Activated CD4-positive, CD25-positive, alpha-beta regulatory T cell treated with anti-CD3 and anti-CD28 coated beads, Interleukin-2, amount 50 U/mL, for 16 hours (primary cell): Measurements from ENCODE around the gene ARHGAP33.
"Not testable (repeated sequence)": the region's sequence is repeated elsewhere in the genome, so short reads cannot be mapped to it uniquely, and the experiment has no call there.

Experiments
- DNase-seq: peaks from one replicate; pipeline ENCODE4 v3.0.0-alpha.2; 2020; ENCODE audit warnings: low read depth, low spot score

ARHGAP33 gene

DNA sequence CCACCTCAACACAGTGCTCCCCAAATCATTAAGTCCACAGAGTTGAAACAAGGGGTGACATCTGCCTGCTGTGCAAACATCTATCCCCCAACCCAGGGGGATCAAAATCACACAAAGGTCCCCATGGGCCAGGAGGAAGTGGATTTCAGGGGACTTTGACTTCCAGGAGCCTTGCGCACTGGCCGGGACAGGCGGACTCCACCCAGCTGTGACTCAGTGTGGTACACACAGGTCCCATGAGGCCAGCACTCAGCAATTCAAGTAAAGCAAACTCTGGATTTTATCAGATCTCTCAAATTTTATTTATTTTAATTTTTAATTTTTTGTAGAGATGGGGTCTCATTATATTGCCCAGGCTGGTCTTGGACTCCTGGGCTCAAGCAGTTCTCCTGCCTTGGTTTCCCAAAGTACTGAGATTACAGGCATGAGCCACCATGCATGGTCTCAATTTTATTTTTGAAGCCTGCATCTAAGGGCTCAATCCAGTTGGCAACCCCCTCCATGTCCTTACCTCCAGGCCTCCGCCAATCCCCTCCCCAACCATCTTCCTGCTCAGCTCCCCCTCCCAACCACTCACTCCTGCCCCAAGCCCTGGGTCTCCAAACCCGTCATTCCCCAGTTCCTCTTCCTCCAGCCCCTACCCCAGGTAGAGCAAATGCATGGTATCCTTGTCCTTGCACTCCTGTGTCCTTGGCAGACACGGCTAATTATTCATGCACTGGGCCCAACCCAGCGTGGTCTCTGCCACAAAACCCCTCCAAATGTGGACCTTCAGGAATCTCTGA is 18.2 kb downstream of the ARHGAP33 start:
- no peak for DNase-seq

- DNase-seq, result not testable (repeated sequence)
Measured at GRCh38 chr19:35795564-35795963, 20.2 kb downstream of the ARHGAP33 start.

DNA sequence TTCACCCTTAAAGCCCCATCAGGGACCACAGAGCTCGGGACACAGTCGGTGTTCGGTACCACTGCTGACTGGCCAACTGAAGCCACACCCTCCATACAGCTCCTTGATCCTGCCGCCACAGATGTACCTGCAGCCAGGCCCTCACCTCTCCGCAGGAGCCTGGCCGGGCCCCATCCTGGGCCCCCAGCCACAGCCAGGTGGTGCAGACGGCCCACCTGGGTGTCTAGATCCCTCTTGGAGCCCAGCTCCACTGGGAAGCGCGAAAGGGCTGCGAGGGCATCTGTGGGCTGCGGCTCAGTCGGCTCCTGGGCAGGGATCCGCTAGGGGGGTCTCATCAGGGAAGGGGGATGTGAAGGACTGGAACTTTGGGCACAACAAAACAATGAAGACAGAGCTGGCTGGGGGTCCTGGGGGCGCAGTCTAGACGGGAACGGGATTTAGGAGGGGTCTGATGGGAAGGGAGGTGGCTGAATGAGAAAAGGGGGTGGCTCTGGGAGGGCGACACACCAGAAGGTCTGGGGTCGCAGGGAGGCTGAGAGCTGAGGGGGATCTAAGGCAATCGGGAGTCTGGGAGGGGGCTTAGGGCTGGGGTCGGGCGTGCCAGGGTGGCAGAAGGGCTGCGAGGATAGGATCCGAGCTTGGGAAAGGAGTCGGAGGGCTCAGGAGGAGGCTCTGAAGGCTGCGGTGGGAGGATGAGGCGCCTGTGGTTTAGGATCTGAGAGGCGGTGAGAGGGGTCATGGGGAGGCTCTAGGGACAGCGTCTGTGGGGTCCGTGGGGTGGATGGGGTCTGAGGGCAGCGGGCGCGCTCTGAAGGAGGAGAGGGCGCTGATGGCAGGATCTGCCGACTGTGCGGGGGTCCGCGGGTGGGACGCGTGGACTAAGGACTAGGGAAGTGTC is 21.5 kb downstream of the ARHGAP33 start:
- no peak for DNase-seq

DNA sequence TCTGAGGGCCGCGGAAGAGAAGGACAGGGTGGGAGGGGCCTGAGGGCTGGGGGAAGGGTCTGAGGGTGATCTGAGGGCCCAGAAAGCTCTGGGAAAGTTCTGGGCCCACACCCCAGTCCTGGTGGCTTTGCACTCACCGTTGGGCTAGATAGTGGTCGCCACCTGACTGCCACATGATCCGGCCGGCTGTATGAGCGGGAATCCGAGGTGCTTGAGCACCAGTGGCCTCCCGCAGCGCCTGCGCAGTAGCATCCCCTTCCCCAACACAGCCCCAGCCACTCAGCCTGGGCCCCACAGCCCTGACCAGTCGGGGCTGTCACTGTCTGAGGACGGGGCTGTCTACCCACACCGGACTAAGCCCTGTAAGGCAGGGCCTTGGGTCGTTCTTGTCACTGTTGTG is 22.3 kb downstream of the ARHGAP33 start:
- no peak for DNase-seq

DNA sequence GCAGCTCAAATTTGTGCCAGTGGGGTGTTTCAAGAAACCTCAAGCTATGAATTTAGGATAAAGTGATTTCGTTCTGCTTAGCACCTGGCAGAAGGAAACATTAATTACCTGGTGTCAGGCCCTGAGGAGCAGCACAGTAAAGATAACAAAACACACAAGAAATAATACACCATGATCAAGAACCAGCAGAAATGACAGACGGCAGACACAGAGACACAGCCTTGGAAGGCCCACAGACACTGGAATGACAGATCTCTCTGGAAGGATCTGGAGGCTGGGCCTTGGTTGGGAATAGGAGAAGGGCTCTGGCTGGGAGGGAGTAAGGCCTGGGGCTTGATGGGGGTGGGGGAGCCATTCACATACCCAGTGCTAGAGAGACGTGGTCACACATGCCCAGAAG is 26.5 kb downstream of the ARHGAP33 start:
- DNase-seq, result no peak

DNA sequence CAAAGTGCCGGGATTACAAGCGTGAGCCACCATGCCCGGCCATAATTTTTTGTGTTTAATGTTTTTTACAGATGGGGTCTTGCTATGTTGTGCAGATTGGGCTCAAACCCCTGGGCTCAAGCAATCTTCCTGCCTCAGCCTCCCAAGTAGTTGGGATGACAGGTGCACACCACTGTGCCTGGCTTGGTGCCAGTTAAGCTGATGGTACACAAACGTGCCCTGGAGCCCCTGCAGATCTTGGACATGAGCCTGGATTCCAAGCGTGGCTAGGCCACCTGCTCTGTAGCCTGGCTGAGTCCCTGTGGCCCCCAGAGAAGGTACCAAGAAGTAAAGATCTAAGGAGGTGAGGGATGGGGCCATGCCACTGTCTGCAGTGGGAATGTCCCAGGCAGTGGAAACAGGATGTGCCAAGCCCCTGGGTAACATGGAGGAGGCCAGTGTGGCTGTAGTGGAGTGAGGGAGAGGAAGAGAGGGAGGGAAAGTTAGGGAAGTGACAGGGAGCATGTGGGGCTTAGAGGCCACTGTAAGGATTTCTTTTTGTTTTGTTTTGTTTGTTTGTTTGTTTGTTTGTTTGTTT is 30.2 kb downstream of the ARHGAP33 start:
- no peak for DNase-seq

DNA sequence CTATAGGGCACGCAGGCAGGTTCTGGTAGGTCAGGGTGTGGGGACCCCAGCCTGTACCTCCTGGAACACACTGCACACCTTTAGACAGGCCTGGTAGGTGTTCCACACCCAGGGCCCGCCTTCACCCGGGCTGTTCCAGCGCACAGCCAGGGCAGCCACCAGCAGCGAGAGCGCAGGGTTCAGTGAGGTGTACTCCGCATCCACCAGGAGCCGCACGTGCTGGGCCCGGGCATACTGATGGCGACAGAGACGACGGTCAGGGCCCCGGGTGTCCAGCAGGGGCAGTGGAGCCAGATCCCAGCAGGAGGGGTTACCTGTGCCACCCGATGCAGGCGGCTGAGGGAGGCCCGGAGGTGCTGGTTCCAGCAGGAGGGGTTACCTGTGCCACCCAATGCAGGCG is 31.2 kb downstream of the ARHGAP33 start:
- DNase-seq, result no peak

DNA sequence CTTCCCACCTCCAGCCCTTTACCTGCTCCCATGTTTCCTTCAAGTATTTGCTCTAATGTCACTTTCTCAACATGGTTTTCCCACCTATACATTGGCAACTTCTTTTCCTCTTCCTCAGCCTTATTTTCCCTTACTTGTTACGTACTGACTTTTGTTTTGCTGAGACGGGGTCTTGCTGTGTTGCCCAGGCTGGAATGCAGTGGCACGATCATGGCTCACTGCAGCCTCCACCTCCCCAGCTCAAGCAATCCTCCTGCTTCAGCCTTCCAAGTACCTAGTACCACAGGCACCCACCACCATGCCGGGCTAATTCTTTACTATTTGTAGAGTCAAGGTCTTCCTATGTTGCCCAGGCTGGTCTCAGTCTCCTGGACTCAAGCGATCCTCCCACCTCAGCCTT is 32.3 kb downstream of the ARHGAP33 start:
- no peak for DNase-seq

- no peak for DNase-seq
Measured at GRCh38 chr19:35811317-35812219, 36.2 kb downstream of the ARHGAP33 start.

DNA sequence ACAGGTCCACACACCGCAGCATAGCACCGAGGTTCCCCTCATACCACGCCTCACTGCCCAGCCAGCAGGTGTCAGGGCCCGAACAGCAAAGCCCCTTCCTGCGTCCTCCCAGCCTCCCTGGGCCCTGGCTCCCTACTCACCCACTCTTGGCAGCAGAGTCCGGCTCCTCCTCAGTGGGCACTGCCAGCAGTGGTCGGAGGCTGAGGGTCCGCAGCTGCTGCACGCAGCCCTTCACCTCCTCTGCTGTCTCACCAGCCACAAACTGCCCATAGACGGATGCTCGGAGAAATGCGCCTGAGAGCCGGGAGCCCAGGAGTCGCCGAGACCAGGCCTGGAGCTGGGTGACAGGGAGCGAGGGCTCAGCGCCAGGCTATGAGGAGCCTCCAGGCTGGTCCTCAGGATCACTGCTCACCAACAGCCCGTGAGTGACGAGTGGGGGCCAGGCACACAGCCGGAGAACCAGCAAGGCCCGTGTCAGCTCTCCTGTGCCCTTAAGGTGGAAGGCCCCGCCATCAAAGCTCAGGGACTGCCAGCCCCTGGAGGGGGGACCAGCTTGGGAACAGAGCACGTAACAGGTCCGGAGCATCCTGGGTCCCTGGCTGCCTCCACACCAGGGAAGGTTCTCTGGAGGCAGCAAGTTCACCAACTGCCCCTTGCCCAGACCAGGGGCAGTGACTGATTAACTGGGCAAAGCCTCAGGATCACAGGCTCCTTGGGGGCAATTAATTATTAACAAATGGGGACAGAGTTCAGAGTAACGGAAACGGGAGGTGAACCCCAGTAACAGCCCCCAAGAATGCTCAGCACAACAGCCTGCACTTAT is 37.1 kb downstream of the ARHGAP33 start, which contains the start of gene PRODH2:
Gene PRODH2, minus strand, starts transcription at position 626 of the 823 bp plus-strand sequence. Its CDS starts 40 bp downstream, at position 586.
- DNase-seq, result no peak

- no peak for DNase-seq
Measured at GRCh38 chr19:35813043-35813890, 37.9 kb downstream of the ARHGAP33 start.

GRCh38 chr19:35816262-35816661 is 40.9 kb downstream of the ARHGAP33 start:
- no peak for DNase-seq

DNA sequence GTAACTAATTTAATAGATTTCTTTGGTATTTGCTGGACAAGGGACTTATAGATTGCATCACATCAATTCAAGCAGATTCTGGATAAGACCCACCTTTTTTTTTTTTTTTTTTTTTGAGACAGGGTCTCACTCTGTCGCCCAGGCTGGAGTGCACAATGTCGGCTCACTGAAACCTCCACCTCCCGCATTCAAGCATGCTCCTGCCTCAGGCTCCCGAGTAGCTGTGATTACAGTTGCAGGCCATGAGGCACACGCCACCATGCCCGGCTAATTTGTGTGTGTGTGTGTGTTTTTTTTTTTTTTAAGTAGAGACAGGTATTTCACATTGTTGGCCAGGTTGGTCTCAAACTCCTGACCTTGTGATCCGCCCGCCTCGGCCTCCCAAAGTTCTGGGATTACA is 41.5 kb downstream of the ARHGAP33 start:
- no peak for DNase-seq

DNA sequence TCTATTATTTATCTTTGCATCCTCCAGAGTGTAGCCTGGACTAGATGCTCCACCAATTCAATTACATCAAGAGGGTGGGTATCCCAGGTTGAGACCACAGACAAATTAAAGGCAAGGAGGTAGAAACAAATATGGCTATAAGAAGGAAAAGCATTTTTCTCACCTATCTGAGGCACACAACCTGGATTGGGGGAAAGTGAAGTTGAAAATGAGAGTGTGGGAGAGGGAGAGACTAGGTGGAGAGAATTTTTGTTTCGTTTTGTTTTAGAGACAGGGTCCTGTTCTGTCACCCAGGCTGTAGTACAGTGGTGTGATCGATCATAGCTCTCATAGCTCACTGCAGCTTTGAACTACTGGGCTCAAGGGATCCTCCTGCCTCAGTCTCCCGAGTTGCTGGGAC is 43.1 kb downstream of the ARHGAP33 start:
- no peak for DNase-seq

GRCh38 chr19:35822579-35822978 is 47.2 kb downstream of the ARHGAP33 start:
- no peak for DNase-seq

DNA sequence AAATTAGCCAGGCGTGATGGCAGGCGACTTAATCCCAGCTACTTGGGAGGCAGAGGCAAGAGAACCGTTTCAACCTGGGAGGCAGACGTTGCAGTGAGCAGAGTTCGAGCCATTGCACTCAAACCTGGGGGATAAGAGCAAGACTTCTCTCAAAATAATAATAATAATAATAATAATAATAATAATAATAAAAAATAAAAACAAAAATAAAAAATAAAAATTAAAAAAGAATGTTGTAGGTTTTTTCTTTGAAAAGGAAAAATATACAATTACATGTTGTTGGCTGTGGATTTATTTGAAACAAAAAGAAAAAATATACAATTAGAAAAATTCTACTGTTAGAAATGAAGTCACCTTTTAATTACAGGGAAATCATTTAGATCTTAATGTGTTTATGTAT is 48.8 kb downstream of the ARHGAP33 start:
- DNase-seq, result no peak

- no peak for DNase-seq
Measured at GRCh38 chr19:35828692-35829301, 53.4 kb downstream of the ARHGAP33 start.

- no peak for DNase-seq
Measured at GRCh38 chr19:35830986-35831385, 55.6 kb downstream of the ARHGAP33 start.

DNA sequence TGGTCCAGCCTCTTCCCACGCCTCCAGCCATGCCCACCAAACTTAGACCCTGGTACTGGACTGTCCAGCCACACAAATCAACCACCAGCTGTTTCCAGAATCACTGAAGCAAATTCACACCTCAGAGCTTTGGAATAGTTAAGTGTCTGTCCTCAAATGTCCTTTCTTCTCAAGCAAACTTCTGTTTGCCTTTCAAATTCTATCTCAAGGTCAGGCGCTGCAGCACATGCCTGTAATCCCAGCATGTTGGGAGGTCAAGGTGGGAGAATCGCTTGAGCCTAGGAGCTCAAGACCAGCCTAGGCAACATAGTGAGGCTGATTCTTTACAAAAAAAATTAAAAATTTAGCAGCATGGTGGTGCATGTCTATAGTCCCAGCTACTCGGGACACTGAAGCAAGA is 56.7 kb downstream of the ARHGAP33 start:
- DNase-seq, result no peak
